ENCODE data around the gene SLC3A2.
"Not testable (repeated sequence)": the region's sequence is repeated elsewhere in the genome, so short reads cannot be mapped to it uniquely, and the experiment has no call there.

The SLC3A2 gene

GRCh38 chr11:62930157-62930556, 49.5 kb downstream of the SLC3A2 start:
- no peak for DNase-seq (ENCODE audit: low read depth, low spot score)

- no peak for DNase-seq (ENCODE audit: low read depth, low spot score)
Observed at GRCh38 chr11:62930666-62931065, 50.0 kb downstream of the SLC3A2 start.

- no peak for DNase-seq (ENCODE audit: low read depth, low spot score)
Observed at GRCh38 chr11:62931499-62932278, 51.0 kb downstream of the SLC3A2 start.

- no peak for DNase-seq (ENCODE audit: low read depth, low spot score)
Observed at GRCh38 chr11:62933285-62933684, 52.6 kb downstream of the SLC3A2 start.

- no peak for DNase-seq (ENCODE audit: low read depth, low spot score)
Observed at GRCh38 chr11:62933750-62934495, 53.2 kb downstream of the SLC3A2 start.

- DNase-seq (ENCODE audit: low read depth, low spot score) = peak; percentile 59
Observed at GRCh38 chr11:62934496-62934785, 53.7 kb downstream of the SLC3A2 start.

GRCh38 chr11:62937528-62937927, 56.8 kb downstream of the SLC3A2 start:
- not testable (repeated sequence) for DNase-seq (ENCODE audit: low read depth, low spot score)

Data from ELF-1 (cell line).